Sciatic nerve (tissue), 2 donors: ENCODE measurements around the gene PRAMEF18. TPM values are rescaled to one million over a fixed set of nuclear protein-coding genes. Genes with fewer than 3 reads are reported as not detected.
"Not testable (repeated sequence)": the region's sequence is repeated elsewhere in the genome, so short reads cannot be mapped to it uniquely, and the experiment has no call there.

Experiments
- ATAC-seq: fragments of 200-7000 bp; cut with Tn5 transposase; one replicate; pipeline ENCODE4 v1.9.1; 2020; ENCODE audit warnings: mild to moderate bottlenecking, moderate library complexity
- DNase-seq: peaks from one replicate; pipeline ENCODE4 v3.0.0-alpha.2; 2020; ENCODE audit warnings: low spot score
- intact Hi-C: fragments of 100-400 bp; cut with DNase I; formaldehyde crosslinking; loops from one replicate; pipeline ENCODE4 v1.14.2; 2022
- total RNA-seq: library from RNA; stranded (reverse); fragmentation: NEBNext Ultra II Directional; extraction: Animal tissue kit (Norgen Biotek cat#: 25700); gene quantifications from one replicate; pipeline ENCODE4 v1.2.1, GENCODE V29; 2021
- donor health status: DM: no; HTN: no; CAD: no.
- donor health status: DM: no; HTN: no; CAD: no.

PRAMEF18 gene, protein sequence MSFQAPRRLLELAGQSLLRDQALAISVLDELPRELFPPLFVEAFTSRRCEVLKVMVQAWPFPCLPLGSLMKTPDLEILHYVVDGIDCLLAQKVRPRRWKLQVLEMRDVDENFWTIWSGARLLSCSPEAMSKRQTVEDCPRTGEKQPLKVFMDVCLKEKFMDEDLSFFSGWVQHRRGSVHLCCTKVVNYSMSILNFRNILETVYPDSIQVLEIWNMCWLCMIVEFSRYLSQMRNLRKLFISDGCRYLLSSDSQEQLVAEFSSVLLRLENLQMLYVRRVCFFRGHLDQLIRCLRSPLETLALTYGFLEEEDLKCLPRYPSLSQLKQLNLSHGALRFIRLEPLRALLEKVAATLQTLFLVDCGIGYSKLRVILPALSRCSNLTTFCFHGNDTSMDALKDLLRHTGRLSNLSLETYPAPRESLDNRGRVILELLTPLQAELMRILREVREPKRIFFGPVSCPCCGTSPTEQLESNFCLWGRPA
- total RNA-seq, result not detected

GRCh38 chr1:13225675-13226204 lies at the start of gene PRAMEF18:
TSS of gene PRAMEF18 (minus strand) at chr1:13226154. CDS start at chr1:13226106, 48 bp downstream.
- ATAC-seq, DNase-seq, intact Hi-C loops: not testable (repeated sequence)

- ATAC-seq, DNase-seq, intact Hi-C loops: not testable (repeated sequence)
Measured at GRCh38 chr1:13265124-13265523, 39.2 kb upstream of the PRAMEF18 start.

DNA sequence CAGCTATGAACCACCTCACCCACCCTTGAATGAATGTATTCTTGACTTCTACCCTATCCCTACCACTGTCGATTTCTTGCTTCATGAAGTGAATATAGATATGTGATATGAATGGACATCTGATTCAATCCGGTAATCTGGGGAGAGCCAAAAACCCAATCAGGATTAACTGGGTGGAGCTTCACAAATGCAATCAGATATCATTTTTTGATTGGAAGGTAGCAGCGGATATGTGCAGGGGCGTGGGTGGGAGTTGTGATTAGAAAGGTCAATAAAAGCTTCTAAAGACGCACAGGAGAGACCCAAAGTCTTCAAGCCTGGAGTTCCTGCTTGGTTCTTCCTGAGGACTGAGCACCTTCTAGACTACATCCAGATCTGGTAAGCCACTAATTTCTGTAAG lies 27.9 kb upstream of the PRAMEF18 start, which contains the start of gene PRAMEF5:
Gene PRAMEF5, plus strand, starts transcription at position 301 of the 400 bp plus-strand sequence. CDS start 5,071 bp downstream, outside the sequence.
- intact Hi-C loops, DNase-seq, ATAC-seq: not testable (repeated sequence)

DNA sequence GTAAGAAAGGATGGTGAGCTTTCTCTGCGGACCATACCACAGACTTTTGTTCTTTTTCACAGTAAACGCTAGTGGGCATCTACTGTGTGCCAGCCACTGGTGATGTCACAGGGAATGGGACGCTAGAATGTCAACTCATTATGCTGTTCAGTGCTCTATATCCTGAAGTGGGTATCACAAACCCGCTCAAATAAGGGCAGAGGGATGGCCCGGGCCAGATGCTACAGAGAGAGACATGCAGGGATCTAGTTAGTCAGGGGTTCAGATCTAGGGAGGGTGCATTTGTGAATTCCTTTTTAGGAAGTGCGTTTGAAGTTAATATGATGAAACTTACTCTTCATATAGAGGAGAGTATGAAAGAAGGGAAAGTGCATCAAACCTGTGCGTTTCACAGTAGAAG lies 21.2 kb upstream of the PRAMEF18 start:
- DNase-seq, intact Hi-C loops, ATAC-seq: not testable (repeated sequence)

- ATAC-seq, intact Hi-C loops, DNase-seq: not testable (repeated sequence)
Measured at GRCh38 chr1:13246554-13246871, 20.6 kb upstream of the PRAMEF18 start.

DNA sequence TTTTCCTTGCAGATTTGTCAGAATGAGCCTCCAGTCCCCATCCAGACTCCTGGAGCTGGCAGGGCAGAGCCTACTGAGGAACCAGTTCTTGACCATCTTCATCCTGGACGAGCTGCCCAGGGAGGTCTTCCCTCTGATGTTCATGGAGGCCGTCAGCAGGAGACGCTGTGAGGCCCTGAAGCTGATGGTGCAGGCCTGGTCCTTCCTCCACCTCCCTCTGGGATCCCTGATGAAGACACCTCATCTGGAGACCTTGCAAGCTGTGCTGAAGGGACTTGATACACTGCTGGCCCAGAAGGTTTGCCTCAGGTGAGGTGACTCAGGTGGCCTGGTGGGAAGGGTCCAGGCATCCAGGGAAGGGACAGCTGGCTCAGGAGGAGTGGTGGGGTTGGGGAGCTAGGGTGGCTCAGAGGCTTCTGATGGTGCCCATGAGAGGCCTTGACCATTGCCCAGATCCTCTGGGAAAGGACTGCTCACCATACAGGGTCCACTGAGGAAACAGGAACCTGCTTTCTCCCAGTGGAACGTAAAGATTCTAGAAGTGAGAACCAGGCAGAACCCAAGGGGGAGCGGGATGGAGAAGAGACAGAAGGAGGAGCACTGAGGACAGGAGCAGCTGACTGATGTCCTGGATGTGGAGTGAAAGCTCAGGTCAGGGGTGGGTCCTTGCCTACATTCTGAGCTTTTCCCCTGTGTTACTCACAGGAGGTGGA lies 20.0 kb upstream of the PRAMEF18 start:
- intact Hi-C loops, DNase-seq, ATAC-seq: not testable (repeated sequence)

GRCh38 chr1:13243536-13244263 lies 17.7 kb upstream of the PRAMEF18 start:
- DNase-seq, ATAC-seq, intact Hi-C loops: not testable (repeated sequence)

GRCh38 chr1:13239633-13240032 lies 13.7 kb upstream of the PRAMEF18 start:
- ATAC-seq, intact Hi-C loops: not testable (repeated sequence)

DNA sequence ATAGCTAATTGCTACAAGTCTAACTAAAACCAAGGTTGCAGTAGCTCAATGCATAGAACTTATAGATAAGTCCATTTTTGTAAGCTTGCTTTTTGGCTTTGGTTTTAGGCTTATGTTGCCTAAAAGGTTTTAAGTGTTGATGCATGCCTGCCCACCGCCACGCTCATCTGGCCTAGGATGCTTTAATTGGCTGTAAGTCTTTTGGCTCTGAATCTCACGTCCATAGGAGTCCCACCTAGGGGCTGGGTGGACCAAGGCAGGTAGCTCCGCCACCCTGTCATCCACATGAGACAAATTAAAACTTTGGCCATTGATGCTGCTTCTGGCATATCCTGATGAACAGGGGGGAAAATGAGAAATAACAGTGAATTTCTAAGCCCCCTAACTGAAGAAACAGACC lies 11.6 kb upstream of the PRAMEF18 start:
- ATAC-seq, DNase-seq, intact Hi-C loops: not testable (repeated sequence)

More at GRCh38 chr1:13239633-13240032, 13.7 kb upstream of the PRAMEF18 start:
- DNase-seq, result not testable (repeated sequence)

DNA sequence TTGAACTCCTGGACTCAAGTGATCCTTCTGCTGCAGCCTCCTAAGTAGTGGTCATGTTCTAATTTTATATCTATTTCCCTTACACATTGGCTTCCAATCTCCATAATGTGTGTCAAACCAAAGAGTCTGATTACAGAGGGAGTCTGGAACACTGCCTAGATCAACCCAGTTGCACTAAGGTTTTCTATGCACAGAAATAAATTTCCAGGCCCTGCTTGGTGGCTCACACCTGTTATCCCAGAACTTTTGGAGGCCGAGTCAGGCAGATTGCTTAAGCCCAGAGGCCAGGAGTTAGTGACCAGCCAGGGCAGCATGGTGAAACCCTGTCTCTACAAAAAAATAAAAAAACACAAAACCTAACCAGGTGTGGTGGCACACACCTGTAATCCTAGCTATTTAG lies 8.1 kb upstream of the PRAMEF18 start:
- ATAC-seq, intact Hi-C loops, DNase-seq: not testable (repeated sequence)

GRCh38 chr1:13232056-13232455 lies 6.1 kb upstream of the PRAMEF18 start:
- ATAC-seq, DNase-seq, intact Hi-C loops: not testable (repeated sequence)

DNA sequence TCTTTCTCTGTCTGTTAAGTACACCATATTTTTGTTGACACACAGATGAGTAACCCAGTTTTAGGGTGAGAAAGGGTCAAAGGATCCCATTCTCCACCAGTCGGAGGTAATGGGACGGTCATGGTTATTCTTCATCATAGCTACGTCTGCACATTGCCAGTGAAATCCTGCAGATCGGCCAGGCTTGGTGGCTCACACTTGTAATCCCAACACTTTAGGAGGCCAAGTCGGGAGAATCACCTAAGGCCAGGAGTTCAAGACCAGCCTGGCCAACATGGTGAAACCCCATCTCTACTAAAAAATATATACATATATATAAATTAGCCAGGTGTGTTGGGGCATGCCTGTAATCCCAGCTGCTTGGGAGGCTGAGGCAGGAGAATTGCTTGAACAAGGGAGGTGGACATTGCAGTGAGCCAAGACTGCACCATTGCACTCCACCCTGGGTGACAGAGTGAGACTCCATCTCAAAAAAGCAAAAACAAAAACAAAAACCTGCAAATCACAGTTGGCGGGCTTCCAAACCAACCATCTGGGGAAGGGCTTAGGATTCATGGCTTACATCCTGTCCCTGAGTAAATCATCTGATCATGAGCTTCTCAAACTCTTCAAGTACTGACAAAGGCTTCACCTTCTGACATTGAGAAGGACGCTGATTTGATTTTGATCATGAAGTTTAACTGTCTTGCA lies 5.3 kb upstream of the PRAMEF18 start:
- ATAC-seq, intact Hi-C loops, DNase-seq: not testable (repeated sequence)

GRCh38 chr1:13230601-13231000 lies 4.6 kb upstream of the PRAMEF18 start:
- DNase-seq, intact Hi-C loops, ATAC-seq: not testable (repeated sequence)

GRCh38 chr1:13230096-13230495 lies 4.1 kb upstream of the PRAMEF18 start:
- intact Hi-C loops, DNase-seq, ATAC-seq: not testable (repeated sequence)

- intact Hi-C loops, result no loop called here
- no peak for DNase-seq
Measured at GRCh38 chr1:13228343-13228781, 2.4 kb upstream of the PRAMEF18 start.

GRCh38 chr1:13227271-13228055 lies 1.5 kb upstream of the PRAMEF18 start:
- ATAC-seq, DNase-seq, intact Hi-C loops: not testable (repeated sequence)

More at GRCh38 chr1:13228343-13228781, 2.4 kb upstream of the PRAMEF18 start:
- ATAC-seq, result no peak

GRCh38 chr1:13224480-13225060 lies 1.4 kb downstream of the PRAMEF18 start:
- intact Hi-C loops, result no loop called here
- no peak for DNase-seq
- no peak for ATAC-seq
